CD14-positive monocyte (primary cell): Measurements from ENCODE around the gene PATJ. TPM values are rescaled to one million over a fixed set of nuclear protein-coding genes. Genes with fewer than 3 reads are reported as not detected.

Experiments
- DNase-seq, 3 donors: peaks; one replicate each; pipeline ENCODE4 v3.0.0-alpha.2; 2011 to 2022
- H2AFZ ChIP-seq: 2 replicates; pipeline ENCODE4 v1.6.0; 2012; ENCODE audit warnings: mild to moderate bottlenecking, low read depth, low read length, inconsistent platforms; ENCODE audit not compliant: insufficient read depth, poor library complexity, severe bottlenecking
- H3K27ac ChIP-seq, 2 donors: 1 replicate in 1 of 2; 2 replicates in 1 of 2; pipeline ENCODE4 v1.5.1; 2012 to 2013; ENCODE audit warnings: low read length in 2 of 2, control low read depth in 1 of 2, inconsistent platforms in 1 of 2, low read depth in 1 of 2, mild to moderate bottlenecking in 1 of 2
- H3K27me3 ChIP-seq, 2 donors: one replicate each; pipeline versions ENCODE4 v1.6.0 to v1.6.1; 2011 to 2013; ENCODE audit warnings: low read length in 2 of 2; ENCODE audit not compliant: control insufficient read depth in 2 of 2, insufficient read depth in 2 of 2
- H3K36me3 ChIP-seq, 2 donors: replicated peaks in 1 of 2; 1 replicate in 1 of 2; 2 replicates in 1 of 2; pipeline versions ENCODE4 v1.5.1 to v1.6.1; 2012 to 2013; ENCODE audit warnings: low read length in 2 of 2, control low read depth in 1 of 2, inconsistent platforms in 1 of 2, mild to moderate bottlenecking in 1 of 2; ENCODE audit not compliant: insufficient read depth in 2 of 2, control insufficient read depth in 1 of 2
- H3K4me1 ChIP-seq, 2 donors: 1 replicate in 1 of 2; 2 replicates in 1 of 2; pipeline versions ENCODE4 v1.5.1 to v1.6.1; 2012 to 2013; ENCODE audit warnings: low read length in 2 of 2, control low read depth in 1 of 2, inconsistent platforms in 1 of 2, mild to moderate bottlenecking in 1 of 2, moderate library complexity in 1 of 2; ENCODE audit not compliant: insufficient read depth in 2 of 2, control insufficient read depth in 1 of 2
- H3K4me2 ChIP-seq: replicated peaks from 2 replicates; pipeline ENCODE3; 2012; ENCODE audit warnings: low read length, moderate library complexity, mild to moderate bottlenecking; ENCODE audit not compliant: poor library complexity, severe bottlenecking; ENCODE audit errors: extremely low read depth
- H3K4me3 ChIP-seq, 3 experiments: fragments of 200-600 bp in 1 of 3; sonication (generic) in 1 of 3; replicated peaks in 1 of 3; 1 replicate in 2 of 3; 2 replicates in 1 of 3; pipeline ENCODE4 v1.5.1; 2011 to 2013; ENCODE audit warnings: low read length in 3 of 3, mild to moderate bottlenecking in 3 of 3, control low read depth in 2 of 3, low read depth in 2 of 3, inconsistent platforms in 1 of 3, moderate library complexity in 1 of 3
- H3K79me2 ChIP-seq: 2 replicates; pipeline ENCODE4 v1.6.0; 2012; ENCODE audit warnings: mild to moderate bottlenecking, control low read depth, inconsistent platforms, low read length, moderate library complexity; ENCODE audit not compliant: insufficient read depth
- H3K9ac ChIP-seq: 2 replicates; pipeline ENCODE4 v1.6.0; 2017; ENCODE audit warnings: low read length, mild to moderate bottlenecking; ENCODE audit not compliant: insufficient read depth, poor library complexity, severe bottlenecking
- H3K9me3 ChIP-seq, 2 donors: replicated peaks in 1 of 2; 1 replicate in 1 of 2; 2 replicates in 1 of 2; pipeline versions ENCODE4 v1.5.1 to v1.6.1; 2012 to 2013; ENCODE audit warnings: low read length in 2 of 2, control low read depth in 1 of 2; ENCODE audit not compliant: control insufficient read depth in 1 of 2, insufficient read depth in 1 of 2
- H4K20me1 ChIP-seq: 2 replicates; pipeline ENCODE4 v1.6.0; 2012; ENCODE audit warnings: mild to moderate bottlenecking, low read length, control low read depth, moderate library complexity; ENCODE audit not compliant: insufficient read depth
- H3K27ac Mint-ChIP-seq, 7 donors: one replicate each; pipeline ENCODE4 v1.8.0; 2020; ENCODE audit warnings: mild to moderate bottlenecking in 7 of 7, mixed read lengths in 7 of 7, moderate library complexity in 6 of 7, inconsistent platforms in 2 of 7
- H3K27me3 Mint-ChIP-seq, 3 donors: one replicate each; pipeline ENCODE4 v1.8.0; 2021 to 2022; ENCODE audit warnings: low read depth in 3 of 3, mild to moderate bottlenecking in 3 of 3, mixed read lengths in 3 of 3, moderate library complexity in 3 of 3, inconsistent platforms in 1 of 3
- H3K36me3 Mint-ChIP-seq, 2 donors: one replicate each; pipeline ENCODE4 v1.8.0; 2020; ENCODE audit warnings: mixed read lengths in 2 of 2, inconsistent platforms in 1 of 2, mild to moderate bottlenecking in 1 of 2
- H3K4me1 Mint-ChIP-seq: one replicate; pipeline ENCODE4 v1.8.0; 2020; ENCODE audit warnings: mild to moderate bottlenecking, mixed read lengths
- H3K4me3 Mint-ChIP-seq, 2 donors: one replicate each; pipeline ENCODE4 v1.8.0; 2020; ENCODE audit warnings: mild to moderate bottlenecking in 2 of 2, mixed read lengths in 2 of 2, moderate library complexity in 1 of 2
- H3K9me3 Mint-ChIP-seq, 7 donors: one replicate each; pipeline ENCODE4 v1.8.0; 2020 to 2022; ENCODE audit warnings: mixed read lengths in 7 of 7, mild to moderate bottlenecking in 6 of 7, moderate library complexity in 6 of 7, inconsistent platforms in 2 of 7
- WGBS: methylation state at CpG from one replicate; pipeline ENCODE4 v1.1.5; 2013; ENCODE audit warnings: missing lambda C conversion rate; ENCODE audit not compliant: insufficient coverage; 5-methylcytosine and 5-hydroxymethylcytosine counted together
- intact Hi-C, 2 donors: fragments of 100-400 bp; cut with micrococcal nuclease; formaldehyde crosslinking; loops; one replicate each; pipeline versions ENCODE4 v1.15.0 to v1.15.1; 2023
- polyA plus RNA-seq, 3 donors: library from polyadenylated mRNA; depleted of rRNA in 1 of 3; unstranded in 2 of 3; stranded (reverse) in 1 of 3; fragments of 300-500 nt in 2 of 3; fragments of >200 nt in 1 of 3; fragmentation: Illumina TruSeq in 2 of 3; gene quantifications; 1 replicate in 2 of 3; 2 replicates in 1 of 3; pipeline ENCODE4 v1.2.3, GENCODE V29; 2012 to 2021
- TF ChIP-seq, protein P1 (sequence below): fragments of 200-600 bp; IDR thresholded peaks from one replicate; pipeline ENCODE4 v1.8.0; 2022; ENCODE audit warnings: antibody characterized with exemption, mild to moderate bottlenecking

Gene PATJ
- polyA plus RNA-seq, 3 donors = 0.01 to 0.23 TPM; not detected in 1

DNA sequence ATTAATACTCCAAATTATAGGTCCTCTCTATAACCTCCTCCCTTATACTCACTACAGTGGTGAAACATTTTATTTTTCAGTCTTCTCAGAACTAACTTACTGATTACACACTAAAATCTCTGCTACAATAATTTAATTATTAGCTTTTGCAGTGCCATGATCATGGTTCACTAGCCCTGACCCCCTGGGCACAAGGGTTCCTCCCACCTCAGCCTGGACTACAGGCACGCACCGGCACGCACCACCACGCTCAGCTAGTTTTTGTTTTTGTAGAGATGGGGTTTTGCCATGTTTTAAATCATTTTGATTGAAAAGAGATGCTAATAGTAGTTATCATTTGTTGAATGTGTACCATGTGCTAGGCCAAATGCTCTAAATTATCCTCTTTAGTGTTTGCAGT, 6.3 kb downstream of the PATJ start:
- TF ChIP-seq, protein P1, sequence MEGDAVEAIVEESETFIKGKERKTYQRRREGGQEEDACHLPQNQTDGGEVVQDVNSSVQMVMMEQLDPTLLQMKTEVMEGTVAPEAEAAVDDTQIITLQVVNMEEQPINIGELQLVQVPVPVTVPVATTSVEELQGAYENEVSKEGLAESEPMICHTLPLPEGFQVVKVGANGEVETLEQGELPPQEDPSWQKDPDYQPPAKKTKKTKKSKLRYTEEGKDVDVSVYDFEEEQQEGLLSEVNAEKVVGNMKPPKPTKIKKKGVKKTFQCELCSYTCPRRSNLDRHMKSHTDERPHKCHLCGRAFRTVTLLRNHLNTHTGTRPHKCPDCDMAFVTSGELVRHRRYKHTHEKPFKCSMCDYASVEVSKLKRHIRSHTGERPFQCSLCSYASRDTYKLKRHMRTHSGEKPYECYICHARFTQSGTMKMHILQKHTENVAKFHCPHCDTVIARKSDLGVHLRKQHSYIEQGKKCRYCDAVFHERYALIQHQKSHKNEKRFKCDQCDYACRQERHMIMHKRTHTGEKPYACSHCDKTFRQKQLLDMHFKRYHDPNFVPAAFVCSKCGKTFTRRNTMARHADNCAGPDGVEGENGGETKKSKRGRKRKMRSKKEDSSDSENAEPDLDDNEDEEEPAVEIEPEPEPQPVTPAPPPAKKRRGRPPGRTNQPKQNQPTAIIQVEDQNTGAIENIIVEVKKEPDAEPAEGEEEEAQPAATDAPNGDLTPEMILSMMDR = no peak
- Histone ChIP-seq H4K20me1 (no peaks in the 10 kb centered on the region), H3K27ac (no peak overlapping the region), H3K9me3 (no peaks in the 10 kb centered on the region), H2AFZ (no peak overlapping the region), H3K9ac (no peak overlapping the region), H3K4me1 (no peaks in the 10 kb centered on the region), H3K36me3 (no peaks in the 10 kb centered on the region), H3K4me2 (no peak overlapping the region), H3K27me3 (peaks cover 0 to 3% of the 10 kb centered on the region in 2 donors), H3K4me3 (no peak overlapping the region), H3K79me2 (no peaks in the 10 kb centered on the region)
- H3K9me3 Mint-ChIP-seq = no peaks in the 10 kb centered on the region
- intact Hi-C loops = no loop called here
- H3K27ac Mint-ChIP-seq = no peak overlapping the region
- DNase-seq = no peak
- no peak overlapping the region for H3K4me3 Mint-ChIP-seq
- no CpG with 5 or more reads among the region's 4 CpGs for WGBS
- no peaks in the 10 kb centered on the region for H3K36me3 Mint-ChIP-seq
- peaks cover 3 to 5% (median 3%) of the 10 kb centered on the region in 3 donors for H3K27me3 Mint-ChIP-seq
- no peaks in the 10 kb centered on the region for H3K4me1 Mint-ChIP-seq

DNA sequence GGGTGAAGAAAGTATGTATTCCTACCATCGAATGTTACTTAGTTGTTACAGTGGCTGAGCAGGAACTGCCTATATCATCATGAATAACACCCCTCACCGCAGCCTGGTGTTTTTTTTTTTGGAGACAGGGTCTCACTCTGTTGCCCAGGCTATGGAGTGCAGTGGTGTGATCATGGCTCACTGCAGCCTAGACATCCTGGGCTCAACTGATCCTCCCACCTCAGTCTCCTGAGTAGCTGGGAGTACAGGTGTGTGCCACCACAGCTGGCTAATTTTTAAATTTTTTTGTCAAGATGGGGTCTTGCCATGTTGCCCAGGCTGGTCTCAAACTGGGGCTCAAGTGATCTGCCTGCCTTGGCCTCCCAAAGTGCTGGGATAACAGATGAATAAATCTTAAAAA, 7.3 kb downstream of the PATJ start:
- H2AFZ ChIP-seq = no peak overlapping the region
- no CpG with 5 or more reads among the region's 2 CpGs for WGBS
- TF ChIP-seq, protein P1 = no peak
- no peaks in the 10 kb centered on the region for H4K20me1 ChIP-seq
- H3K4me3 Mint-ChIP-seq = no peak overlapping the region
- intact Hi-C loops = no loop called here
- no peaks in the 10 kb centered on the region for H3K79me2 ChIP-seq
- no peak overlapping the region for H3K4me3 ChIP-seq
- no peak overlapping the region for H3K27ac ChIP-seq
- H3K9me3 Mint-ChIP-seq = no peaks in the 10 kb centered on the region
- H3K9ac ChIP-seq = no peak overlapping the region
- H3K4me1 Mint-ChIP-seq = no peaks in the 10 kb centered on the region
- H3K27me3 ChIP-seq = no peaks in the 10 kb centered on the region
- no peak overlapping the region for H3K27ac Mint-ChIP-seq
- H3K27me3 Mint-ChIP-seq = peaks cover 0 to 1% (median 0%) of the 10 kb centered on the region in 3 donors
- H3K36me3 ChIP-seq = no peaks in the 10 kb centered on the region
- DNase-seq = no peak
- H3K4me2 ChIP-seq = no peak overlapping the region
- H3K9me3 ChIP-seq = no peaks in the 10 kb centered on the region
- no peaks in the 10 kb centered on the region for H3K36me3 Mint-ChIP-seq
- H3K4me1 ChIP-seq = no peaks in the 10 kb centered on the region
